RPMI7951 (cell line): ENCODE results near the gene PCNX3. TPM values are rescaled to one million over a fixed set of nuclear protein-coding genes. Genes with fewer than 3 reads are reported as not detected.

Experiments
- DNase-seq: peaks from one replicate; pipeline ENCODE4 v3.0.0-alpha.2; 2012; ENCODE audit warnings: low read depth
- total RNA-seq: library from RNA; depleted of rRNA; stranded (reverse); fragments of >200 nt; shearing (Covaris generic); gene quantifications from 2 replicates; pipeline ENCODE4 v1.2.3, GENCODE V29; 2014

The PCNX3 gene
- total RNA-seq, 1 experiment from 2014 or later = 9.1 TPM

DNA sequence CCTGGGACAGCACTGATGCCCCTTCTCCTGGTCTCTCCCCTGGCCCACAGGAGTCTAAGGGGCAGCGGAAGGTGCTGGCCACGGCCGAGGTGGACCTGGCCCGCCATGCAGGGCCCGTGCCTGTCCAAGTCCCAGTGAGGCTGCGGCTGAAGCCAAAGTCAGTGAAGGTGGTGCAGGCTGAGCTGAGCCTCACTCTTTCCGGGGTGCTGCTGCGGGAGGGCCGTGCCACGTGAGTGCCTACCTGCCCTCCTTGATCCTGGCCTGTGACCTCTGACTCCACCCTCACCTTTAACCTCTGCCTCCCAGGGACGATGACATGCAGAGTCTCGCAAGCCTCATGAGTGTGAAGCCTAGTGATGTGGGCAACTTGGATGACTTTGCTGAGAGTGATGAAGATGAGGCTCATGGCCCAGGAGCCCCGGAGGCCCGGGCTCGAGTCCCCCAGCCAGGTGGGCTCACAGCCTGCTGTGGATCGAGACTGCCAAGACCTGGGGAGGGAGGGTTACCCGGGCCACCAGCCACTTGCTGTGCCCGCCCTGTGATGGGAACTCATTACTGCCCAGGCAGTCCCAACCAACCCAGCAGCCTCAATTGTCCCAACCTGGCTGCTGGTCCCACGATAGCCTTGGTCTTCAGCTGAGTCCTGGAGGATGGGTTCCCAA, 35.4 kb upstream of the PCNX3 start:
- DNase-seq = no peak

DNA sequence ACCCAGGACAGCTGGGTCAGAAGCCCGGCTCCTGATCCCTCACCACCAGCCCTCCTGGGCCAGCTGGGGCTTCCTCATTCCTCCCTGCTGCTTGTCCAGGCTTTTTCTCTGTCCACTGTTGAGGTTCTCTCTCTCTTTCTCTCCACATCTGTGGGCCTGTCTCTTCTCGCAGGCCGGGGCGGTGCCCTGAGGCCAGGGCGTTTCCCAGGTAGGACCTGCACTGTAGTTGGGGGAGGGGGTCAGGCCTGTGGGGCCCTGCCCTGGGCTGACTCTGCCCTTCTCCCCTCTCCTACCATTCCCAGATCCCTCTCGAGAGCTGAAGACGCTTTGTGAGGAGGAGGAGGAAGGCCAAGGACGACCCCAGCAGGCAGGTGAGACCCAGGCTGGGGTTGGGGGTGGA, 34.8 kb upstream of the PCNX3 start:
- no peak for DNase-seq

DNA sequence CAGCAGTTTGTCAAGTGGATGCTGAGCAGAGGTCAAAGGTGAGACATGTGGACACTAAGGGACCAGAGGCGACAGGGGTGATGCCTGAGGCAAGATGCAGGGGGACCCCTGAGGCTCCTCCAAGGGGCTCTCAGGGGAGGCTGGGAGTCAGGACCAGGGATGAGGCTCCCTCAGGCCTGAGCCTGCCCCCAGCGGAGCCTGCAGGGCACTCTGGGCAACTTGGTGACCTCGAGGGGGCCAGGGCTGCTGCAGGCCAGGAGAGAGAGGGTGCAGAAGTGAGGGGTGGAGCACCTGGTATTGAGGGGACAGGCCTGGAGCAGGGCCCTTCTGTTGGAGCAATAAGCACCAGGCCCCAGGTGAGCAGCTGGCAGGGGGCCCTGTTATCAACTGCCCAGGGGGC, 33.6 kb upstream of the PCNX3 start:
- DNase-seq = no peak

- DNase-seq = no peak
Measured at GRCh38 chr11:65583589-65583988, 32.0 kb upstream of the PCNX3 start.

DNA sequence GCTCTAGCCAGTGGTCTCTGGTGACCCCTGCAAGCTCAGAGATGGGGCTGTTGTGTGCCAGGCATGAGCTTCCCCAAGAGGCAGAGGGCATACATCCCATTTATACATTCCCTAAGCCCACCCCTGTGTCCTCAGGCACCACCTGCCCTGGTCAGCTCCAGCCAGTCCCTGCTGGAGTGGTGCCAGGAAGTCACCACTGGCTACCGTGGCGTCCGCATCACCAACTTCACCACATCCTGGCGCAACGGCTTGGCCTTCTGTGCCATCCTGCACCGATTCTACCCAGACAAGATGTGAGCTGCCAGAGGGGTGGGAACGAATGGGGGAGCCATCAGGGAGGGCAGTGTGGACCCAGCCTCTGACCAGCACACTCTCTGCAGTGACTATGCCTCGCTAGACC, 31.5 kb upstream of the PCNX3 start:
- no peak for DNase-seq

DNA sequence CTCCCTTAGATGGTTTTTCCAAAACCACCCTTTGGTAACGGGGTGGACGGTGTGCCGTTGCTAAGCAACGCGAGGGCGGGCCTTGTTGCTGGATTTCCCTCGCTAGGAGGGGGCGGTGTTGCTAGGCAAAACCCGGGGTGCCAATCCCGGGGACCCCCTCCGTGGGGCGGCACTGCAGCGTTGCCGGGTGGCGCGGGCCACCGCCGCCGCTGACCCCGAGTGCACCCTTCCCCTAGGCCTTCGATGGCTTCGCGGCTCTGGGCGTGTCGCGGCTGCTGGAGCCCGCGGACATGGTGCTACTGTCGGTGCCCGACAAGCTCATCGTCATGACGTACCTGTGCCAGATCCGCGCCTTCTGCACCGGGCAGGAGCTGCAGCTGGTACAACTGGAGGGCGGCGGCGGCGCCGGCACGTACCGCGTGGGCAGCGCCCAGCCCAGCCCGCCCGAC, 30.8 kb upstream of the PCNX3 start:
- DNase-seq = no peak

DNA sequence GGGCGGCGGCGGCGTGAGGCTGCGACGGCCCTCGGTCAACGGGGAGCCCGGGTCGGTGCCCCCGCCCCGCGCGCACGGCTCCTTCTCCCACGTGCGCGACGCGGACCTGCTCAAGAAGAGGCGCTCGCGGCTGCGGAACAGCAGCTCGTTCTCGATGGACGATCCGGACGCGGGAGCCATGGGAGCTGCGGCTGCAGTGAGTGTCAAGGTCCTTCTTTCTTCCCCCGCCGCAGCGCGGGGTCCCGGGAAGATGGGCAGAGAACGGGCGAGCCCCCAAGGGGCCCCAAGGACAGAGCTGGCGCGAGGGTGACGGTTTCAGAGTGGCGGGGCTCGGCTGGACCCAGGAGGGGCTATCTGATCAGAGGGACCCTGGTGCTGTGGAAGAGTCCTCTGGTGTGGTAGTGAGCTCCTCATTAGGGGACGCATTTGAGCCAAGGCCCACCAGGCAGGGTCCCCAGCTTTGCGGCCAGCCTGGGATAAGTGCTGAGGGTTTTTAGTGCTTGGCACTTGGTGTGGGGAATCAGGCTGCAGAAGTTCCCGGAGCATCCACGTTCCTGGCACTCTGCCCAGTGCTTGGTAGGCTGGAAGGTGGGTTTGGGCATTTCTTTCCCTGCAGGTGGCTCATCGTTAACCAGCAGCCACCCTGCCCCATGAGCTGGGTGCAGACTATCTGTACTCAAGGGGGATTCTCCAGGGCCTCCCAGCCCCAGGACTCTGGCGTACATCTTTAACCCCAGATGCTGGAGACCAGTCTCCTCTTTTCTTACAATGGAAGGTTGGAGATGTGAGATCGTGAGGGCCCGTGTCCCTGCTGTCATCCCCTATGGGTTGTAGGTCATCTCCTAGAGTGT, 30.0 kb upstream of the PCNX3 start:
- DNase-seq = no peak

DNA sequence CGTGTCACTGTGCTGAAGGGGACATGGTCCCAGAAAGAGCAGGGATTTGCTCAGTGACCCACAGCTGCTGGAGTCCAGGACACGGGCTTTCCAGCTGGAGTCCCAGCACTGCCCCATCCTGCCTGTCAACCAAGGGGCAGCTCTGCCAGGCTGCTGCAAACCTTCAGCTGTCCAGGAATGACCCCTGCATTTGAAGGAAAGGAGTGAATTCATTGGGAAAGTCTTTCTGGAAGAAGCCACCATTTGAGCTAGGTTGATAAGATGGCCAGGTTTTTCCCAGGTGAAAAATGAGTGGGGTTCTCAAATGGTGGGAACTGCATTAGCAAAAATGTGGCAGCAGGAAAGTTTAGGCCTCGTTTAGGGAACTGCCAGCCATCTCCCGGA, 29.3 kb upstream of the PCNX3 start:
- no peak for DNase-seq

GRCh38 chr11:65586676-65587075, 28.9 kb upstream of the PCNX3 start:
- peak; percentile 64 for DNase-seq

DNA sequence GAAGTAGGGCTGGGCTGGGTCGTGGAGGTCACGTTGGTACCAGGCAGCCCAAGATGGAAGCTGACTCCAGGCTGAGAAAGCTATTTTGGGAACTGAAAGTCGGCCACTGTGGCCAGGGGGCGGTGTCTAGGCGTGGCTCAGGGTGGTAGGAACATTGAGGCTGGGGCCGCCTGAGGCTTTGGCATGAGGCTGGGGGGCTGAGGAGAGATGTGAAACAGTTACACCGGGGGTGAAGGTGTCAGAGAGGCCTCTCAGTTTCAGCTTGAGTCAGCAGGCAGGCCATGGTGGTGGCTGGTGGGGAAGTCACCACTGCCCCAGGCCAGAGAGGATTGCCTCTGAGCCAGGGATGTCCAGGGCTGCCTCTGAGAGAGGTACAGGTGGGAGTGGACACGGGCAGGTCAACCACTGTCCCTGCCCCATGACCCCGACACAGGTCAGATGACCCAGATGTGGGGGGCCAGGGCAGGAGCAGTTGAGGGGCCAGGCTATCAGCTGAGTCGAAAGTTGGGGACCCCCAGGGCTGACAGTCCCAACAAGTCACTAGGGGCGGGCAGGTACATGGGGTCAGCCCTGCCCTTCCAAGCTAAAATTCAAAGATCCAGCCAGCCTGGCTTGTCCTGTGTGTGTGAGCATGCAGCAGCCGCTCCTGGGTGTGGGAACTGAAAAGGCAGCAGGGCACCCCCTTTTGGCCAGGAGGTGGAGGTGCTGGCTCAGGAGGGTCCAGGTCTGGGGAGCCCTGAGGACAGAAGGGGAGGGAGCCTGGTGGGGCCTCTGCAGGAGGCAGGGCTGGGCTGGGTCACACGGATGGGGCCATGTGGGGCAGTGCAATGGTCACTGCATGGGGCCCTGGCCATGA, 27.1 kb upstream of the PCNX3 start:
- DNase-seq = no peak

DNA sequence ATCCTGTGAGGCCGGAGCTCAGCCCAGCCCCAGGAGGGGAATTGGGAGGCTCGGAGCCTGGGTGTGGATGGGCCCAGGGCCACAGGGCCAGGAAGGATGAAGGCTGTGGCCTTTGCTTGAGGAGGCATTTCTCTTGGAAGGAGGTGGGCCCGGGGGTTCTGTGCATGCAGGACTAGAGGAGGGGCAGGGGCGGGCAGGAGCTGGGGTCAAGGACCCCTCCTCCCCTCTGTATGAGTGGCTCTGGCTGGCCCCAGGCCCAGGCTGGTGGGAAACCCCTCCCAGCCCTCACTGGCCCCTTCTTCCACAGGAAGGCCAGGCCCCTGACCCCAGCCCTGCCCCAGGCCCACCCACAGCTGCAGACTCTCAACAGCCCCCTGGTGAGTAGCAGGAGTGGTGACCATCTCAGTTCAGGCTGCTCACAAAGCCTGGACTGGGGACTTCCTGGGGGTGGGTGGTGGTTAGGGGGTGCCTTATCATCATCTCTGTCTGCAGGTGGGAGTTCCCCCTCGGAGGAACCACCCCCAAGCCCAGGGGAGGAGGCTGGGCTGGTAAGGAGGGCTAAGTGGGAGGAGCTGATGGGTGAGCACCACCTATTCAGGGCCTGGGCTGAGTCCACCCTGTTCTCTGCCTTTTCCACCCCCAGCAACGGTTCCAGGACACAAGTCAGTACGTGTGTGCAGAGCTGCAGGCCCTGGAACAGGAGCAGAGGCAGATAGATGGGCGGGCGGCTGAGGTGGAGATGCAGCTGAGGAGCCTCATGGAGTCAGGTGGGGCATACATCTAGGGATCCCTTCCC, 25.9 kb upstream of the PCNX3 start:
- DNase-seq = no peak

DNA sequence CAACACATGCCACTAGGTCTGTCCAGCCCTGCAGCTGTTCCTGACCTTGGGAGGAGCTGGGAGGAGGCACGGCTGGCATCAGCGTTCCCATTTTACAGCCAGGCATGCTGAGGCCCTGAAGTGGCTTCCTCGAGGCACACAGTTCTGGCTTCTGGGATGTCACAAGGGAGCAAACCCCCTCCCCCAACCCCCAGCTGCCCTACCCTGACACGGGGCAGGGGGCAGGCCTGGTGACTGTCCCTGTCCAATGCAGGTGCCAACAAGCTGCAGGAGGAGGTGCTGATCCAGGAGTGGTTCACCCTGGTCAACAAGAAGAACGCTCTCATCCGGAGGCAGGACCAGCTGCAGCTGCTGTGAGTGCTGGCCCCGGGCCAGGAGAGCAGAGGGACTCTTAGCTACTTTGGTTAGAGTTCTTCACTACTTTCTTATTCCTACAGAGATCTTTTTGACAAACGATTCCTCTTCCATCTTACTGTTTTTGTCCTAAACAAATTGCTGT, 25.3 kb upstream of the PCNX3 start:
- no peak for DNase-seq

- DNase-seq = no peak
Measured at GRCh38 chr11:65591939-65592857, 23.4 kb upstream of the PCNX3 start.

DNA sequence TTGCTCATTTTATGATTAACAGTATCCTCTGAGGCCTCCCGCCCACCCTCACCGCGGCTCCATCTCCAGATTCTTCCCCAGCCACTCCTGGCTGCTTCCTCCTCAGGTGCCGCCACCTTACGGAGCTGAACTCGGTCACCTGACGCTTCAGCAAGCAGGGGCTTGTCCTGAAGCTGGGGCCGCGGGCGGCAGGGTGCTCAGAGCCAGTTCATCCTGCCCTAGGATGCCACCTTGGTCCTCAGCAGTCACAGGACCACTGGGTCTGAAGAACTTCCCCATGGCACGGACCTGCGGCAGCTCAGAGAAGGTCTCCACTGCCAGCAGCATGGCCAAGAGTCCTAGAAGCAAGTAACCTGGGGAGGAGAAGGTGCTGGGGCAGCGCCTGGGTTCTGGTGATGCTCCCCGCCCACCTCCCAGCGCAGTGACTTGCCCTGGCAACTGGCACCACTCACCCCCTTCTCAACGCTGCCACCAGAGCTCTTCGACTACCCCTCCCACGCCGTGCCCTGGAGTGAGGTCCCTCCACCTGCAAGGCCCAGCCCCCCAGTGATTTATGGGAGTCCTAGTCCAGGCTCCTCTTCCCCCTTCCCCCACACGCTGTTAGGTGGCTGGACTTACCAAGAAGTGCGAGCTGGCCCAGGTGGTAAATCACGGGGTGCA, 22.6 kb upstream of the PCNX3 start:
- DNase-seq = no peak

DNA sequence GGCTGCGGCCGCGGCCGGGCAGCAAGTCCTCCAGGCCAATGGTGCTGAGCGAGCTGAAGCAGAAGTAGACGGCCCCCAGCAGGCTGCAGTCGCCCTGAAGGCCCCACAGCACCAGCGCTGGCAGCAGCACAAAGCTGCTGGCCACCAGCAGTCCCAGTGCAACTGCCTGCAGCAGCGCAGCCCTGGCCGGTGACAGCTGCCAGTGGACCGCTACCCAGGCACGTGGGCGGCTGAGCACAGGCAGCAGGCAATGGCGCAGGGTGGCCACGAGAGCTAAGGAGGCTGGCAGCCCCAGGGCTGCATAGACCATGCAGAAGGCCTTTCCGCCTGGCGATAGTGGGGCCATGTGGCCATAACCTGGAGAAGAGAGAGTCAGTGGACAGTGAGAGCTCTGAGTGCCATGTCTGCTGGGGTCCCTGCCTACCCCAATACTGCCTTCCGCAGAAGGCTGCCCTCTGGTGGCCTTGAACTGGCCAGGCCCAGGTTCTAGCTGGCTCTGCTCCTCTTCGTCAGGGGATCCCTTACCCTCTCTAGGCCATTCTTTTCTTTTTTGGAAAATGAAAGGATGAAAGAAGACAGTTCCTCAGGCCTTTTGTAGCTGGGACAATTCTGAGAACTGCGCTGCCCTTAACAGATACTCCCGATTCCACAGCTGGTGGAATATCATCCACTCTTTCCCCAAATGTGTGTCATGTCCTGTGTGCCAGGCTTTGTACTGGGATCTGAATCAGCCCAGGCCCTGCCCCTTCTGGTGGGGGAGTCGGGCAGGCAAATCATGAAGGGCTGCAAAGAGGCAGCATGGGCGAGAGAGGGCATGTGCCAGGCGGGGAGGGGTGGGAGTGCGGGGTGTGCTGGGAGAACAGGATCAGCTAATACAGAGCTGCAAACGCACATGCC, 21.8 kb upstream of the PCNX3 start:
- no peak for DNase-seq

DNA sequence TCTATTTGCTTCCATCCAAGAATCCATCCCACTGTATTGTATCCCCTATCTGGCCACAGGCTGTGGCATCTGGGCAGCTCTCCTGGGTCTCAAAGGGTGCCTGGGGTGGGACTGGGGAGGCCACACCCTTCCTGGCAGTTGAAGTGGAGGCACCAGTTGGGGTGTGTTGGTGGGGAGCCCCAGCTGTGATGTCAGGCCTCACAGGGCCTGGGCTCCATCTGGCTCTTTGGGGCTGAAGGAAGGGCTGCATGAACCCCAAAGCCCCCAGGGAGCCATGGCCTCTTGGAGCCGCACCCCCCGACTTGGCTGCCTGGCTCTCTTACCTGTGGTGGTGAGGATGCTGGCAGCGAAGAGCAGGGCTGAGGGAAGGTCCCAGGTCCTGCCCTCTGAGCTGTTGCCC, 20.4 kb upstream of the PCNX3 start:
- no peak for DNase-seq

DNA sequence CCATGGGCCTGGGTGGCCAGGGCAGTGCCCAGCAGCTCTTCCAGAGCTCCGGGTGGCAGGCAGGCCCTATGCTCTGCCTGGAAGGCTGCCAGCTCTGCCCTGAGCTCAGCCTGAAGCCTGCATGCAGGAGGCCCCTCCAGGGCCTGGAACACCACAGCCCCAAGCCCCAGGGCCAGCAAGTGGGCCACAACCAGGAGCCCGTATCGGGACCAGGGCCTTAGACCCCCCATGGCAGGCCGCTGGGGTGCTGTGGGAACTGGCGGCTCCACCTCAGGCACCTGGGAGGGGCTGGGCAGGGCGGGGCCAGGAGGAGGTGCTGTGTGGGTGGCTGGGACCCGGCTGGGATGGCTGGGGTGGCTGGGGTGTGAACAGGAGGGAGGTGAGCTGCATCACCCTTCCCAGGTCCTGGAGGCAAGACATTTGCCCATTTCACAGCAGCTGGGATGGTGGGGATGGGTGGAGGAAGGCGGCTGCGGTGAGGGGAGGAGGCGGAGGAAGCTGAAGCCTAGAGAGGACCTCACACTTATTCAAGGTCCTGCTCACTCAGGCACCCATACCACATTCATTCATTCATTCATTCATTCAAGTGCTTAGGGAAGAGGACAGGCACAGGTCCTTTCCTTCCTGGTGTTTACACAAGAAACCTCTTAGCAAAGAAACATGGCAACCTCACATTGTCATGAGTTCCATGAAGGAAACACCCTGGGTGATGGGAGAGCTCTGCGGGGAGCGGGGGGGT, 19.9 kb upstream of the PCNX3 start, which contains the start of gene KCNK7:
TSS of gene KCNK7 (minus strand) at position 258 of the 739 bp plus-strand sequence. CDS start at position 230, 28 bp downstream.
- DNase-seq = no peak

DNA sequence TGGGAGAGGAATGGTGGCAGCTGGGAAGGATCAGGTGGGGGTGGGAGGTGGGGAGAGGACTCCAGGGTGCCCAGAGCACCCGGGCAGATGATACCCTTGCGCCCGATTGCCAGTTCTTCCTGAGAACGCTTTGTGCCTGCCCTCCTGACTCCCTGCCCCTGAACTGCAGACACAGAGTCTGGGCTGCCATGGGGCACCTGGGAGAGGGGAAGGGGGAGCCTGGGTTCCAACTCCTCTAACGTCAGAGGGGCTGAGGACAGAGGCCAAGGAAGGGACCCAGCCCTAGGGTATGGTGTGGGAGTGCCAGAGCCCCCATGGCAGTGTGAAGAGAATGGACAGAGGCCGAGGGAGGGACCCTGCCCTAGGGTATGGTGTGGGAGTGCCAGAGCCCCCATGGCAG, 19.1 kb upstream of the PCNX3 start:
- no peak for DNase-seq
